ENCODE measurements around the gene CREB5.
"Not testable (repeated sequence)": the region's sequence is repeated elsewhere in the genome, so short reads cannot be mapped to it uniquely, and the experiment has no call there.

CREB5 gene, protein sequence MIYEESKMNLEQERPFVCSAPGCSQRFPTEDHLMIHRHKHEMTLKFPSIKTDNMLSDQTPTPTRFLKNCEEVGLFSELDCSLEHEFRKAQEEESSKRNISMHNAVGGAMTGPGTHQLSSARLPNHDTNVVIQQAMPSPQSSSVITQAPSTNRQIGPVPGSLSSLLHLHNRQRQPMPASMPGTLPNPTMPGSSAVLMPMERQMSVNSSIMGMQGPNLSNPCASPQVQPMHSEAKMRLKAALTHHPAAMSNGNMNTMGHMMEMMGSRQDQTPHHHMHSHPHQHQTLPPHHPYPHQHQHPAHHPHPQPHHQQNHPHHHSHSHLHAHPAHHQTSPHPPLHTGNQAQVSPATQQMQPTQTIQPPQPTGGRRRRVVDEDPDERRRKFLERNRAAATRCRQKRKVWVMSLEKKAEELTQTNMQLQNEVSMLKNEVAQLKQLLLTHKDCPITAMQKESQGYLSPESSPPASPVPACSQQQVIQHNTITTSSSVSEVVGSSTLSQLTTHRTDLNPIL

DNA sequence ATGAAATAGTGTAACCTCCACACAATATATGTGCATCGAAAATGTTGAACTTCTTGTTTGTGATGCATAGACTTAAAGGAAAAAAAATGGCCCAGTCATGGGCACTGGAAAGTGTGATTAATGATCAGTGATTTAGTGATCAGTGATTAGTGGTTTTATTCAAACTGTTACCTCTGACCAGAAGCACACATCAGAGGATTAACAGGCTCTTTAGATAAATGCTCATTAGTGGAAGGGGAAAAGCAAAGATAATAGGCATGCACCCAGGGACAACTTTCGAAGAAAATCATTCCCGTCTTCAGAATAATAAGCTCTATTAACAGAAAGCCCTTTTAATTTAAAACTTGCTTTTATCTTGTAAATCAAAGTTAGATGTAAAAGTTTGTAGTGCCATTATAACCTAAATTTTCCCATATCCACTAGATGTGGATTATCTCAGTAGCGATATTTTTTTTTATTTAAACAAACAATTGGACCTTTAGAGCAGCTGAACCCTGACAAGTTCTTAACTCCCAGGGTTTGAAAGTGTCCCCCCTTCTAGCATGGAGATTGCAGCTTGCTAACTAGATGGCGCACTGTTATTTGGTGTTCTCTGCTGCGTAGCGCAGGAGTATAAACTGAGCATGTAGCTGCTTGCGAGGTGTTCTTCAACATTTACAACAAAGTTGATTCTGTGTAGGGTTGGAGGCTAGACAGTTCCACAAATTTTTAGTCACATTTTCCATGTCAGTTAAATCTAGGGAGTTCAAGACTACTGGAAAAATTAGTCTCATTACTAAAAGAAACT lies at the start of gene CREB5:
CREB5 (plus strand) TSS at position 643 of the 787 bp plus-strand sequence. CDS start 397 bp downstream, outside the sequence.
- DNase-seq (ENCODE audit: low read depth in 3 of 3): no peak

DNA sequence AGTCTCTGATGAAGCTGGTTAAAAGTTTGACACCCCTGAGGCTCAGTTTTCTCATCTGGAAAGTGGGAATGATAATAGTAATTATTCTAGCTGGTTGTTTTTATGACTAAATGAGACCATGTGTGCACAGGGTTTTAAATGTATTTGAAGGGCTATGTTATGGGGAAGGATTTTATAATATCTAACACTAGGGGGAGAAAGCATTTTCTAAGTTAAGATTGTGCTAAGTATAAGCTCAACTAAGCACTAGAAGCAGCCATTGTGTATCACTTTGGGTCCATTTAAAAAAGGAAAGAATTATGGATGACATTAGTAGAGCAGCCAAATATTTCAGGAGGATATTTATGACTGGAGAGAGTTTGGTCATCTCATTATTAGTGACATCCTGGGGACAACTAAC lies 49.5 kb upstream of the CREB5 start:
- no peak for DNase-seq (ENCODE audit: low read depth in 3 of 3)

DNA sequence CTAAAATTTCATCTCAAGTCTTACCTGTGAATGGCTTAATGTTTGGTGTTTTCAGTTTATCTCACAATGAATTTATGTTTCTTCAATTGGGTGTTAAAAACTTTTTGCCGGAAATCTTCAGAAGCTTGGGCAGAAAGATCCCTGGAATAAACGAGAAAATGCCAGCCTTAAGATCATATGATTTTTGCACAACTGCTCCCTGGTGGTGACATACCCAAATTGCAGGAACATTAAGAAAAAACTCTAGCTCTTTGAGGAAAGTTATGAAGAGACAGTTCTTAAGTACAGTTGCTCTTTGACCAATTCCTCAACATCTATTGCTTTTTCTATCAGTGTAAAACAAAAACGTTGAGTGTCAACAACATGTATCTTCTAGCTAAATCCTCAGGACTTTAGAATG lies 48.2 kb upstream of the CREB5 start:
- DNase-seq (ENCODE audit: low read depth in 3 of 3): no peak

DNA sequence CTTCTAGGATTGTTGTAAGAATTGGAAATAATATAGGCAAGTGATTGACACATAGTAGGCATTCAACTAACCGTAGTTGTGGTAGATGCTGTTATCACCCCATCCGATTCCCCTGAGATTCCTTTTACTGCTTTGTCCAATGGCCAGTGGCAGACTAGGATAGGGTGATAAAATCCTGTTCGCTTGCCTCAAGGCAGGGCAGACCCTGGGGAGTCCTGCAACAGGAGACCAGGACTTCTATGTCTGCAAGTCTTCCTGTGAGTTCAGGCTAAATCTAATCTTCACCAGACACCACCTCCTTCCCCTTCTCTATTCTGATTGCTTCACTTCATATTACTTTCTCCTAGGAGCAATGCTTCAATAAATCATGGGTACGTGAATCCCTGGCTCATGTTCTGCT lies 42.8 kb upstream of the CREB5 start:
- no peak for DNase-seq (ENCODE audit: low read depth in 3 of 3)

DNA sequence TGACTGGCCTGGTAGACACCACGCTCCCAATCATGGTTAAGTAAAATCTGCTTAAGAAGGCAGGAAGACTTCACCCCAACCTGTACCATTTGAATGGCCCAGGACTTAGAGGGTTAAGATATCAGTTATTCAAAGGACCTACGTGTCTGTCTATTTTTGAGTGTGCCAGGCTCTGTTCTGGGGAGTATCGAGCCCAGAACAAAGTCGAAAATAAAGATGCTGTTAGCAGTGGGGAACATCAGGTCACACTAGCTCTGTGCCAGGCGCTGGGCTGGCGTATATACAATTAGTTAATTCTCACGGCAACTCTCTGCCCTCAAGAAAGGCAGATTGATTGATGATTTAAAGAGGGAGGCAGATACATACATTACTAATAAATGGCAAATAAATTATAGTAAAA lies 40.5 kb upstream of the CREB5 start:
- no peak for DNase-seq (ENCODE audit: low read depth in 3 of 3)

- DNase-seq (ENCODE audit: low read depth in 3 of 3): no peak
Observed at GRCh38 chr7:28373990-28374389, 38.3 kb upstream of the CREB5 start.

DNA sequence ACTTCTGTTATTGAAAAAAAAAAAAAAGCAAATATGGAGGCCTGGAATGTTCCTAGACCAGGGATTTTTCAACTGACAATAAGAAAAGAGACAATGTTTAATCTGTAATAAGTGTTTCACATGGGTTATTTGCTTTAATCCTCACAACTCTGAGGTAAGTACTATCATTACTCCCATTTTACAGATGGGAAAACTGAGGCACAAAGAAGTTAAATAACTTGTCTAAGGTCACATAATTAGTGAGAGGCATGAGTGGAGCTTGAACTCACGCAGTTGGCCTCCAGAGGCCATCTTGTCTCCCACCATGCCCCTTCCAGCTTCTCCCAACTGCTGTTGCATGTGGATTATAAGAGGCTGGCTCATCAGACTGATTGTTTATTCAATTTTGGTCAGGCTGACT lies 36.6 kb upstream of the CREB5 start:
- DNase-seq (ENCODE audit: low read depth in 3 of 3): no peak

- DNase-seq (ENCODE audit: low read depth in 3 of 3): no peak
Observed at GRCh38 chr7:28376634-28377033, 35.7 kb upstream of the CREB5 start.

DNA sequence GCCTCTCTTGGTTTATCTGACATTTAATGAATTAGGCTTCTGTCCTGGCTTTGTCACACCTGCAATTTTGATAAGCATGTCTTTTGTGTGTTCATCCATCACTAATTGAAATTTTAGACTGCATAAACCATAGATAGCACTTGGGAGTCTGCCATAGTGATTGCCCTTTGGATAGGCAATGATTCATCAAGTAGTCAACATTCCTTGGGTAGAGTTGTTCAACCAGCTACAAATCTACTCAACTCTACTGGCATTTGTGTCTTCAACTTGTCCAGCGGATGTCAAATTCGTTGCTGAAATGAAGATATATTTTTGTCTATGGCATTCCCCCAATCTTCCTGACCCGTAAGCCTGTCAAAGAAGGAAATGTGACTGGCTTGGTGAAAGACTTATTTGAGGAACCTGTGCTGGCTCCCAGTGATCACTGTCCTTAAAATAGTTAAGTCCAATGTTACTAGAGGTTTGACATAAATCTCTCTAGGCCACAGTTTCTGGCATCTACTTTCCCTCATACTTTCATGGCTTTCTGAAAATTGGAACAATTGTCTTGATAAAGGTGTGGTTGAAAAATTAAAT lies 33.7 kb upstream of the CREB5 start:
- no peak for DNase-seq (ENCODE audit: low read depth in 3 of 3)

DNA sequence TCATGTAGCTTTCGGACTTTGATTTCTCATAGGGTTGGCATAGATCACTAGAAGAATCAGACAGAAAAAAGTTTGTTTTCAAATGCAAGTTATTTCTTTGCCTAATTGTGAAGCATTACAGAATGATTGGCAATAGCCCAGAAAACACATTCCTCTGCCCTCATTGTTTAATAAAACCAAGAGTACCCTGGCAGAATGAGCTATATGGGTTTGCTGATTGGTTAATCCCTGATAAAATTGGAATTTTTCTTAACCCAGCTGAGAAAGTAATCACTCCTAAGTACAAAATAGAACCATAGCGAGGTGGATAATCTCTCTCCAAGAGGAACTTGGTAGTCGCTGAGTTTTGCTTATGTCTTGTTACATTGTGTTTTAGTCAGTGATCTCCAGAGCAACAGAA lies 30.9 kb upstream of the CREB5 start:
- no peak for DNase-seq (ENCODE audit: low read depth in 3 of 3)

- no peak for DNase-seq (ENCODE audit: low read depth in 3 of 3)
Observed at GRCh38 chr7:28382144-28382543, 30.2 kb upstream of the CREB5 start.

DNA sequence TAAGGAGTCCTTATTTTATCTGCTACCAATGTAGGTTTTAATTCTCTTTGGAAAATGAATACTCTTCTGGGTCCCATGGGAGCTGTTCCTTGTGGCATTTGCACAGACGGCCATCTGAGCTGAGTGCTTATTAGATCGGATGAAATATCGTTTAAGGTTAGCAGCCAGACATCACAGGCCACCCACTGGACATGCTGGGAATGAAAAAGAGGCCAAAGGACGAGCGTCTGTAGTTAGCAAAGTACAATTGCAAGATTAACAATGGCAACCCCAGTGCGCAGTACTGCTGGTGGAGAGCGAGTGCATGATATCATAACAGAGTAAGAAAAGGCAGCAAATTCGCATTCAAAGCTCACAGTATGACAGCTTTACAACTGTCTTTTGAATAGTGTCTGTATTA lies 28.3 kb upstream of the CREB5 start:
- DNase-seq (ENCODE audit: low read depth in 3 of 3): no peak

DNA sequence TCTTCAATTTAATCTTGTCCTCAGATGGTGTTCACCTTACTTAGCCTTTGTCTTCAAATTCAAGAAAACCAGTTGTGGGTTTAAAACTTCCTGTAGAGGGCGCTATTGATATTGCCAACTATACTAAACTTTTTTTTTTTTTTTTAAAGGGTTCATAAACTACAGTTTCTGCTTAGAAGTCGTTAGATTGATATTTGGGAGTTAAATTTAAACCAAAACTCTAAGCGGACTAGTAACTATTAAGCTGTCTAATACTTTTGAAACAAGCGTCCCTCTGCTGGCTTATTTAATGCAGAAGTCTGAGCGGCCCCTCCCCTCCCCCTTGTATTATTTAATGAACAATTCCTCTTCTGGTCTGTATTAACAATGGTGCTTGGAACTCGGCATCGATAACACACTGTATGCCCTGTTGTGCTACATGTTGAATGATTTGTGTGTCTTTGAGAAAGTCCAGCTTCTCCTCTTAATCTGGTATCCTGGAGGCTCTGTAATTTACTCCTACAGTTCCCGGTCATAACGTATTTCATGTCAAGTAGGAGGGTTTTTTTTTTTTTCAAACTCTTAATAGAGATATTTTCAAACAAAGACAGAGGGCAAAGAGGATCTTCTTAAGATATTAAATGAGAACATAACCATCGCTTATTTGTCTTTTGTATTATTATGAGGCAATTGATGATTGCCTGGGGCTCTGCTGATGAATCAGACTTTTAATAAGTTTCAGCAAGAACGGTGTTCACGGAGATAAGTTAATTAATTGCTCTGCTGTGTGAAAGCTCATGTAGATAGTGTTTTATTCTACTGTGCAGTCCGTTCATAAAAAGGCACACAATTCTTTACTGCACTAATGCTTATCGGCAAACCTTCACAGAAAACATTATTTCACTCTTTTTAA lies 22.6 kb upstream of the CREB5 start:
- DNase-seq (ENCODE audit: low read depth in 3 of 3): no peak

- DNase-seq (ENCODE audit: low read depth in 3 of 3): no peak
Observed at GRCh38 chr7:28390426-28390825, 21.9 kb upstream of the CREB5 start.

- DNase-seq (ENCODE audit: low read depth in 3 of 3): no peak
Observed at GRCh38 chr7:28392289-28392688, 20.0 kb upstream of the CREB5 start.

DNA sequence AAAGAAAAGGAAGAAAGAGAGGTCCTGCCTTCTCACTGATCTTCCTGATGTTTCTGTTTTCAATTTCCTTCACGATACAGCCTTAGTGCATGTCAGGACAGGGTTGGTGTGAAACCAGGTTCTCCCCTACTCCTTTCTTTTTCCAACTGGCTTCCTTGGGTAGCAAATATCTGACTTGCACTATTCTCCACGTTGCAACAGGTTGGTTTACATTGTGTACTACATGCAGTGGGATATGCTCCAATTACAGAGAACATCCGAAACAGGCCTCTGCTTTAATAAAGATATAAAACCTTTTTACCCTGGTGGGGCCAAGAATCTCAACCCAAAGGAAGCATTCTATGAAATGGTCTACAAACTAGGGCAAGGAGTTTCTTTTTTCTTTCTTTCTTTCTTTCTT lies 16.9 kb upstream of the CREB5 start:
- no peak for DNase-seq (ENCODE audit: low read depth in 3 of 3)

DNA sequence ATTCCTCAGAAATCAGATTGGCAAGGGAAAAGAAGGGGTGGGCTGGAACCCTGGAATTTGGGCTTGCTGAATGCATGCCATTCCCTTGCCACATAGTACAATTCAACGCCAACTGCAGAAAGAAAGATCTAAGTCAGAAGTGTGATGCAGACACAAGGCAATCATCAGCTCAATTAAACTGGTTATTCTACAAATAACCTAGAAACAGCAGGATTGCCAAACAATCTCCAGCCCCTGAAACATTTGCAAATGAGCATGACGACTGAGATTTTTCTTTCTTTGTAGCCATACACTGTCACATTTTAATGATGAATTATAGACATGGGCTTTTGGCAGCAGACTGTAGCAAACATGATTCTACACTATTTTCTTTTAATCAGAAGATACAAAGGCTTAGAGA lies 16.5 kb upstream of the CREB5 start:
- no peak for DNase-seq (ENCODE audit: low read depth in 3 of 3)

DNA sequence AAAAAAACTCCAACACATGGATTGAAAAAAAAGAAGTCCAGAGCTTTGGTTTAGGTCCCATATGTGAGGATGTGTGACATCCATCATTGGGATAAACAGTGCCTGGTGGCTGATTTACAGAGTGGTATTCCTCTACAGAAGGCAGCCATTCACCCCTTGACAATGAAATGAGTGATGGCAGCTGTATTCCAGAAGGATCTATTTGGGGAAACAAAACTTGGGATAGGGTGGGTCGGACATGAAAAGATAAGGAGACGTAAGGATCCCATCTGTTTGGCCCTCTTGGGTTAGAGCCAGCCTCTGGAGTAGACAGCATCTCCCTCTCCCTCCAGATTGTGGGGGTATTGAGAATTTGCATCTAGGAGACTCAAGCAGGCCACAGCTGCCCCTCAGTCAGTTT lies 15.2 kb upstream of the CREB5 start:
- no peak for DNase-seq (ENCODE audit: low read depth in 3 of 3)

- DNase-seq (ENCODE audit: low read depth in 3 of 3): no peak
Observed at GRCh38 chr7:28400838-28401360, 11.4 kb upstream of the CREB5 start.

DNA sequence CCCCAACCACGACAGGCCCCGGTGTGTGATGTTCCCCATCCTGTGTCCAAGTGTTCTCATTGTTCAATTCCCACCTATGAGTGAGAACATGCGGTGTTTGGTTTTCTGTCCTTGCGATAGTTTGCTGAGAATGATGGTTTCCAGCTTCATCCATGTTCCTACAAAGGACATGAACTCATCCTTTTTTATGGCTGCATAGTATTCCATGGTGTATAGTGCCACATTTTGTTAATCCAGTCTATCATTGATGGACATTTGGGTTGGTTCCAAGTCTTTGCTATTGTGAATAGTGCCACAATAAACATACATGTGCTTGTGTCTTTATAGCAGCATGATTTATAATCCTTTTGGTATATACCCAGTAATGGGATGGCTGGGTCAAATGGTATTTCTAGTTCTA lies 10.8 kb upstream of the CREB5 start:
- not testable (repeated sequence) for DNase-seq (ENCODE audit: low read depth in 3 of 3)

DNA sequence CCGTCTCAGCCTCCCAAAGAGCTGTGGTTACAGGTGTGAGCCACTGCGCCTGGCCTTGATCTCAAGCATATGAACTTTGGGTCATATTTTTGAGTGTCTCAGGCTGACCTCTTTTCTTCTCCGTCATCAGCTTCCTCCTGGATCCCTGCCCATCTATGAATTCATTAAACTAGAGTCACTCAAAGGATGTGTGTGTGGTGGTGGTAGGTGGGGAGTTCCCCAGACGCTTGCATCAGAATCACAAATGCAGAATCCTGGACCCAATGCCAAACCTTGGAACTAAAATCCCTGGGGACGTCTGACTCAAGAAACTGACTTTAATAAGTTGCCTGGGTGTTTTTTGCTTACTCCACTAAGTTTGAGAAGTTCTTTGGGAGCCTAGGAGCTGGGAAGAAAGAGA lies 6.7 kb upstream of the CREB5 start:
- DNase-seq (ENCODE audit: low read depth in 3 of 3): no peak

Measured in stimulated activated CD4-positive, alpha-beta T cell treated with anti-CD3 and anti-CD28 coated beads, TNF-alpha, amount 100 ng/mL, for 4 hours (primary cell).